Mammary epithelial cell (primary cell): ENCODE results near the gene ITGB2.

Experiments used
- EZH2 ChIP-seq: IDR thresholded peaks from 2 replicates; pipeline ENCODE4 v1.6.1; 2012; ENCODE audit warnings: low read length, inconsistent platforms, borderline replicate concordance
- TF ChIP-seq, protein P1 (sequence below), 2 donors: IDR thresholded peaks in 1 of 2; conservative IDR thresholded peaks in 1 of 2; 2 replicates each; pipeline ENCODE4 v1.5.1; 2011 to 2012; ENCODE audit warnings: inconsistent platforms in 2 of 2, low read length in 2 of 2, mild to moderate bottlenecking in 2 of 2, control low read depth in 1 of 2, low read depth in 1 of 2; ENCODE audit not compliant: insufficient read depth in 1 of 2; ENCODE audit errors: extremely low read depth in 1 of 2

DNA sequence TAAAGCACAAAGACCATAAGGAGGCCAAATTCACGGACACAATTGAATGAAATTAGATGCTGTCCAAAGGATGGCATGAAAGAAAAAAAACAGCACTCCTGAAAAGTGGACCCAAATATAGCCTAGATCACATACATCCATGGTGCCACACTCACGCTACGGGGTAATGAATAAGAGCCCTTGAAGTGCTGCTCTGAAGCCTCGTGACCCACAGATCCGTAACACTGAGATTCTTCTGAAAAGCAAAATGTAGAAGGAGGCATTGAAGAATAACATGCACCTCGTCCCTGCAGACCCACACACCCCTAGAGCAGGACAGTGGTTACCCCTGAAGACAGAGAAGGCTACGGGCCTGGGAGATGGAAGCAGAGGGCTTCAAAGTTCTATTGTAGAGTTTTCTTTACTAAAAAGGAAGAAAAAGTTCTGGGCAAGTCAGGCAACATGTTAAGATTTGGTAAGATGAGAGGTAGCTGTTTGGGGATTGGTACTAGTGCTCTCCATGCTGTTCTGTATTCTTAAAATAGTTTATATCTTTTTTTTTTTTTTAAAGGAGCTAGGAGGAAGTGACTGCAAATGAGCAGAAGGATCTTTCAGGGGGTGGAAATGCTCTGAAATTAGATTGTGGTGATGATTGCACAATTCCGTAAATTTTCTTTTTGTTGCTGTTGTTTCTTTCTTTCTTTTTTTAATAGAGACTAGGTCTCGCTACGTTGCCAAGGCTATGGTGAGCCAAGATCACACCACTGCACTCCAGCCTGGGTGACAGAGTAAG, 4.1 kb upstream of the ITGB2 start:
- TF ChIP-seq, protein P1, sequence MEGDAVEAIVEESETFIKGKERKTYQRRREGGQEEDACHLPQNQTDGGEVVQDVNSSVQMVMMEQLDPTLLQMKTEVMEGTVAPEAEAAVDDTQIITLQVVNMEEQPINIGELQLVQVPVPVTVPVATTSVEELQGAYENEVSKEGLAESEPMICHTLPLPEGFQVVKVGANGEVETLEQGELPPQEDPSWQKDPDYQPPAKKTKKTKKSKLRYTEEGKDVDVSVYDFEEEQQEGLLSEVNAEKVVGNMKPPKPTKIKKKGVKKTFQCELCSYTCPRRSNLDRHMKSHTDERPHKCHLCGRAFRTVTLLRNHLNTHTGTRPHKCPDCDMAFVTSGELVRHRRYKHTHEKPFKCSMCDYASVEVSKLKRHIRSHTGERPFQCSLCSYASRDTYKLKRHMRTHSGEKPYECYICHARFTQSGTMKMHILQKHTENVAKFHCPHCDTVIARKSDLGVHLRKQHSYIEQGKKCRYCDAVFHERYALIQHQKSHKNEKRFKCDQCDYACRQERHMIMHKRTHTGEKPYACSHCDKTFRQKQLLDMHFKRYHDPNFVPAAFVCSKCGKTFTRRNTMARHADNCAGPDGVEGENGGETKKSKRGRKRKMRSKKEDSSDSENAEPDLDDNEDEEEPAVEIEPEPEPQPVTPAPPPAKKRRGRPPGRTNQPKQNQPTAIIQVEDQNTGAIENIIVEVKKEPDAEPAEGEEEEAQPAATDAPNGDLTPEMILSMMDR (conservative IDR thresholded peaks at IDR 0.05 in 1 of 2, IDR thresholded peaks at IDR 0.05 in 1 of 2; ENCODE audit: extremely low read depth in 1 of 2, insufficient read depth in 1 of 2, low read depth in 1 of 2, low read length in 2 of 2): no peak
- no peak for TF ChIP-seq EZH2
